HEK293 (cell line): Measurements from ENCODE around the gene GRID2.

Experiments used
- CTCF ChIP-seq: fragments of 450-650 bp; formaldehyde crosslinking; IDR thresholded peaks from 2 replicates; pipeline ENCODE4 v1.5.1; 2016; ENCODE audit warnings: missing biosample characterization, missing genetic modification characterization
- REST ChIP-seq: fragments of 450-650 bp; formaldehyde crosslinking; IDR thresholded peaks from 2 replicates; pipeline ENCODE4 v1.5.1; 2016; ENCODE audit warnings: missing biosample characterization, missing genetic modification characterization
- ZBTB21 ChIP-seq: fragments of 450-650 bp; formaldehyde crosslinking; IDR thresholded peaks from 2 replicates; pipeline ENCODE4 v1.5.1; 2017; ENCODE audit warnings: missing biosample characterization, missing genetic modification characterization
- ZBTB7A ChIP-seq: fragments of 450-650 bp; formaldehyde crosslinking; IDR thresholded peaks from 2 replicates; pipeline ENCODE4 v1.5.1; 2016; ENCODE audit warnings: low read depth, missing biosample characterization, missing genetic modification characterization
- ZBTB8A ChIP-seq: fragments of 450-650 bp; formaldehyde crosslinking; IDR thresholded peaks from 2 replicates; pipeline ENCODE4 v1.5.1; 2016; ENCODE audit warnings: missing biosample characterization, missing genetic modification characterization
- ZNF184 ChIP-seq: fragments of 450-650 bp; IDR thresholded peaks from 2 replicates; pipeline ENCODE4 v1.5.1; 2018; ENCODE audit warnings: missing biosample characterization, mild to moderate bottlenecking, missing genetic modification characterization
- ZNF280D ChIP-seq: fragments of 450-650 bp; formaldehyde crosslinking; IDR thresholded peaks from 2 replicates; pipeline ENCODE4 v1.5.1; 2016; ENCODE audit warnings: missing biosample characterization, missing genetic modification characterization
- ZNF558 ChIP-seq: fragments of 450-650 bp; formaldehyde crosslinking; IDR thresholded peaks from 2 replicates; pipeline ENCODE4 v1.5.1; 2016; ENCODE audit warnings: missing biosample characterization, missing genetic modification characterization

GRCh38 chr4:93030670-93031069 is 726.9 kb downstream of the GRID2 start:
- TF ChIP-seq REST (no peak), ZBTB21 (no peak), ZBTB8A (tag by site-specific recombination) (no peak), CTCF (tag by site-specific recombination) (no peak), ZBTB7A (tag by site-specific recombination) (no peak), ZNF184 (tag by site-specific recombination) (no peak), ZNF558 (tag by site-specific recombination) (no peak), ZNF280D (tag by site-specific recombination) (no peak)
